ENCODE measurements around the gene GNB4.

The GNB4 gene

GRCh38 chr3:179363332-179363731, 87.9 kb downstream of the GNB4 start:
- no peak for DNase-seq

GRCh38 chr3:179355996-179356395, 95.3 kb downstream of the GNB4 start:
- no peak for DNase-seq

GRCh38 chr3:179348325-179349013, 102.8 kb downstream of the GNB4 start:
- DNase-seq = no peak

- DNase-seq = peak; percentile 32 to 96 (median 88)
These were observed 103.7 kb downstream of the GNB4 start, which contains the start of gene MFN1 for GRCh38 chr3:179347345-179348194. Gene MFN1 (plus strand): TSS chr3:179347709. CDS start chr3:179348852, 1,143 bp downstream.

Data from hypothalamus (tissue), 51 donors.